ENCODE measurements around the gene REPIN1.

The REPIN1 gene

GRCh38 chr7:150368096-150368883 lies at the start of gene REPIN1:
REPIN1 (plus strand) TSS chr7:150368822; CDS start chr7:150369712, 890 bp downstream.
- no peak for DNase-seq (ENCODE audit: low read depth, low spot score)

GRCh38 chr7:150321788-150322113 lies 46.9 kb upstream of the REPIN1 start:
- DNase-seq (ENCODE audit: low read depth, low spot score) = no peak

- DNase-seq (ENCODE audit: low read depth, low spot score) = no peak
These were observed 46.3 kb upstream of the REPIN1 start for GRCh38 chr7:150322114-150322832.

GRCh38 chr7:150322833-150323681 lies 45.6 kb upstream of the REPIN1 start, which contains the start of the genes ACTR3C and LRRC61:
ACTR3C (minus strand) TSS chr7:150323545; CDS start chr7:150295296, 28,249 bp downstream.
LRRC61 (plus strand) TSS chr7:150323355; CDS start chr7:150336862, 13,507 bp downstream.
- DNase-seq (ENCODE audit: low read depth, low spot score) = no peak

GRCh38 chr7:150323682-150324372 lies 44.8 kb upstream of the REPIN1 start:
- DNase-seq (ENCODE audit: low read depth, low spot score) = no peak

- no peak for DNase-seq (ENCODE audit: low read depth, low spot score)
These were observed 44.2 kb upstream of the REPIN1 start for GRCh38 chr7:150324373-150324961.

- DNase-seq (ENCODE audit: low read depth, low spot score) = no peak
These were observed 43.5 kb upstream of the REPIN1 start for GRCh38 chr7:150325110-150325611.

GRCh38 chr7:150325901-150326300 lies 42.7 kb upstream of the REPIN1 start:
- DNase-seq (ENCODE audit: low read depth, low spot score) = no peak

GRCh38 chr7:150326657-150327268 lies 41.9 kb upstream of the REPIN1 start:
- no peak for DNase-seq (ENCODE audit: low read depth, low spot score)

- no peak for DNase-seq (ENCODE audit: low read depth, low spot score)
These were observed 41.3 kb upstream of the REPIN1 start for GRCh38 chr7:150327308-150327707.

- DNase-seq (ENCODE audit: low read depth, low spot score) = no peak
These were observed 39.1 kb upstream of the REPIN1 start for GRCh38 chr7:150329331-150330120.

- DNase-seq (ENCODE audit: low read depth, low spot score) = no peak
These were observed 38.3 kb upstream of the REPIN1 start for GRCh38 chr7:150330211-150330885.

GRCh38 chr7:150332852-150333635 lies 35.6 kb upstream of the REPIN1 start:
- DNase-seq (ENCODE audit: low read depth, low spot score) = no peak

- DNase-seq (ENCODE audit: low read depth, low spot score) = no peak
These were observed 35.0 kb upstream of the REPIN1 start for GRCh38 chr7:150333659-150334058.

- no peak for DNase-seq (ENCODE audit: low read depth, low spot score)
These were observed 34.5 kb upstream of the REPIN1 start for GRCh38 chr7:150334108-150334507.

- DNase-seq (ENCODE audit: low read depth, low spot score) = no peak
These were observed 33.4 kb upstream of the REPIN1 start for GRCh38 chr7:150335108-150335773.

- DNase-seq (ENCODE audit: low read depth, low spot score) = no peak
These were observed 32.9 kb upstream of the REPIN1 start for GRCh38 chr7:150335774-150336112.

- no peak for DNase-seq (ENCODE audit: low read depth, low spot score)
These were observed 31.9 kb upstream of the REPIN1 start for GRCh38 chr7:150336746-150337145.
